Stimulated activated CD8-positive, alpha-beta memory T cell treated with anti-CD3 and anti-CD28 coated beads, Interleukin-12 subunit alpha, Interleukin-12 subunit beta, amount 100 ng/mL, for 24 hours (primary cell): ENCODE data around the gene ABCB1.

Source experiments
- DNase-seq: peaks from one replicate; pipeline ENCODE4 v3.0.0-alpha.2; 2020; ENCODE audit errors: extremely low read depth

ABCB1 gene

GRCh38 chr7:87513735-87514335 is 86.8 kb downstream of the ABCB1 start:
- DNase-seq: no peak

- DNase-seq: no peak
These were observed 87.8 kb downstream of the ABCB1 start for GRCh38 chr7:87512906-87513305.

DNA sequence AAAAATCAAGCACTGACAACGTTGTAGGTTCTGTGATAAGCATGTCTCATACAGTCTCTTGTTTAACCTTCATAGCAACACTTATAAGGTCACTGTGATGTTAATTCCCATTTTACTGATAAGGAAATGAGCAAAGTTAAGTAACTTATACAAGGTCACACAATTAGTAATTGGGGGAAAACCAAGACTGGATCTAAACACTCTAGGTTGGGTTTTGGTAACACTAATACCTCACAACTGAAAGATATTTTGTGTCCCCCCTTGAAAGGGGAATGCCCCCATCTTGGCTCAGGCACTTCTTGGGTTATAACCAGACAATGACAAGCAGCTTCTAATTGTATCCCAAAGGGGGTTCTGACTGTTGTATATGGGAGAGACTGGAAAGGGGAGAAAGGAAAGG is 89.2 kb downstream of the ABCB1 start:
- DNase-seq: no peak

- DNase-seq: no peak
These were observed 90.2 kb downstream of the ABCB1 start for GRCh38 chr7:87510411-87510875.

DNA sequence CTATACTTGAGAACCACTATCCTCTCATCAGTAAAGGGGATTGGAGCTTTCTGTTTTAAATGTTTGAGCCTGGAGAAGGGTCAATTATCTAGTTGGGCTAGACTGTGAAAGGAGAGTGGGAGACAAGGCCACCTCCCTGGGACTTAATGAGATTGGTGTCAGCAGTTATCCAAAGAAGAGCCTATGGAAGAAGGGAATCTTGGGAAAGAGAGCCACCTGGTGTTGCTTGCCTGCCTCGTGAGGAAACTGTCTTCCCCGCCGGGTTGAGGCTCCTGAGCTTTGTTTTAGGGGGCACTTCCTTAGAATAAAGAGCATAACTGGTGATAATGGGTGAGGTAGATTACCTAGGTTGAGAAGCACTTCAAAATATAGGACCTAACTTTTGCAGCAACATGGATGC is 93.2 kb downstream of the ABCB1 start:
- no peak for DNase-seq

- DNase-seq: no peak
These were observed 94.2 kb downstream of the ABCB1 start for GRCh38 chr7:87506246-87507180.

- DNase-seq: no peak
These were observed 95.0 kb downstream of the ABCB1 start for GRCh38 chr7:87505557-87506245.

GRCh38 chr7:87505122-87505521 is 95.6 kb downstream of the ABCB1 start:
- DNase-seq: no peak

GRCh38 chr7:87499494-87499893 is 101.2 kb downstream of the ABCB1 start:
- no peak for DNase-seq

- DNase-seq: no peak
These were observed 101.8 kb downstream of the ABCB1 start for GRCh38 chr7:87498893-87499292.

DNA sequence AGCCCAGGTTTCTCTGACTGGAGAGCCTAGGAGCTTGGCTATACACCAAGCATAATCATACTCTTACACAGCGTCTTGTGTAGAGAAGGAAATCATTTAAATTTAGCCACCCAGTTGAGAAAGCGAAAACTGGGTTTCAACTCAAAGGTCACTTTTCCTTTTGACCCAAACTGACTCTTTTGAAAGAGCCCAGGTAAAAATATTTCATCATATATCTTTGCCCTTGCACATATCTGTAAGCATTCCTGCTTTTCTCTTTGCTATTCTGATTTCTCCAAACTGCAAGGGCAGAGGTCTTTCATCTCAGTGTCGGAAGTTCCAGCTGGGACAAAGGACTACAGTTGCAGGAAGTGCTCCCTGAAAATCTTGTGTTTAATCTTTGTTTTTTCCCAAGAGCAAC is 103.2 kb downstream of the ABCB1 start:
- DNase-seq: no peak

DNA sequence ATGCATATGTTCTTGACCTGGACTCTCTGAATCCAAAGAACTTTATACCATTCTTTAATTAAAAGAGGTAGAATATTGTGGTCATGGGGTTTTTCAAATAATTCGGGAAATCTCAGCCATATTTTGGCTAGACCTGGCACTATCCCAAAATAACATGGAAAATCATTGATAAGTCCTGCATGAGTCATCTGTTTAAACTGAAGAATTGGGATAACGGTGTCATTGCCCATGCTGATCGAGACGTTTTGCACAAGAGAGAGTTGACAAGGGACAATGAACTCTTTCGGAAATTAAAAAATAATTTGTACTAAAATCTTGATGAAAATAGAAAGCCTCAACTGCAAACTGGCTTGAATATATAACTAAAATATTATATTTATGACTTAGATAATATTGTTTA is 105.3 kb downstream of the ABCB1 start:
- no peak for DNase-seq

DNA sequence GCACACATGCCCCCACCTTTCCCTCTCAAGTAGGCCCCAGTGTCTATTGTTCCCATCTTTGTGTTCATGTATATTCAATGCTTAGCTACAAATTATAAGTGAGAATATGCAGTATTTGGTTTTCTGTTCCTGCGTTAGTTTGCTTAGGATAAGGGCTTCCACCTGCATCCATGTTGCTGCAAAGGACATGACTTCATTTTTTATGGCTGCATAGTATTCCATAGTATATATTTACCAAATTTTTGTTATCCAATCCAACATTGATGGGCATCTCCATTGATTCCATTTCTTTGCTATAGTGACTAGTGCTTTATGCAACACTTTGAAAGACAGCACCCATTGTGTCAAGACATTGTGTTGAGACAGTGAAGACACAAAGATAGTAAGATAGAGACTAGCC is 106.2 kb downstream of the ABCB1 start:
- no peak for DNase-seq

DNA sequence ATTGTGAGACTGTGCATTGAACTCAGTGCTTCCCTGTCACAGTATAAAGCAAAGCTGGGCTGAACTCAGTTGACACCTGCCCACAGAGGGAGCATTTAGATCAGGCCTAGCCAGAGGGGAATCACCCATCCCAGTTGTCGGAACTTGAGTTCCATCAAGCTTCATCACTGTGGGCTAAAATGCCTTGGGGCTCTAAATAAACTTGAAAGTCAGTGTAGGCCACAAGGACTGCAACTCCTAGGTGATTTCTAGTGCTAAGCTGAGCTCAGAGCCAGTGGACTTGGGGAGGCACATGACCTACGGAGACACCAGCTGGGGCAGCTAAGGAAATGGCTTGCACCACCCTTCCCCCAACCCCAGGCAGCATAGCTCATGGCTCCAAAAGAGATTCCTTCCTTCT is 117.6 kb downstream of the ABCB1 start:
- DNase-seq: no peak

- no peak for DNase-seq
These were observed 118.6 kb downstream of the ABCB1 start for GRCh38 chr7:87482115-87482514.

DNA sequence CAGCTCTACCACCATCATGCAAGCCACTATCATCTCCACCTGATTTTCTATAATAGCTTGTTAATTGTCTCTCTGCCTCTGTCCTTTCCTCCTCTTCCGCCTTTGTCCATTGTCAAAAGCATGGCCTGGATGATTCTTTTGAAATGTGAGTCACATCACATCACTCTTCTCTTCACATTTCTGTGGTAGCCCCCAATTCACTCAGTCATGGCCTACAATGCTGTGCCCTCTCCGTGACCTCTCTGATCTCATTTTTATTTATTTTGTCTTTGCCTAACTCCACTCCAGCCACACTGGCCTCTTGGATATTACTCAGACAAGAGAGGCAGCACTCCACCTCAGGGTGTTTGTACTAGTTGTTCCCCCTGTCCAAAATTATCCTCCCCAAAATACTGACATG is 120.3 kb downstream of the ABCB1 start:
- DNase-seq: no peak

DNA sequence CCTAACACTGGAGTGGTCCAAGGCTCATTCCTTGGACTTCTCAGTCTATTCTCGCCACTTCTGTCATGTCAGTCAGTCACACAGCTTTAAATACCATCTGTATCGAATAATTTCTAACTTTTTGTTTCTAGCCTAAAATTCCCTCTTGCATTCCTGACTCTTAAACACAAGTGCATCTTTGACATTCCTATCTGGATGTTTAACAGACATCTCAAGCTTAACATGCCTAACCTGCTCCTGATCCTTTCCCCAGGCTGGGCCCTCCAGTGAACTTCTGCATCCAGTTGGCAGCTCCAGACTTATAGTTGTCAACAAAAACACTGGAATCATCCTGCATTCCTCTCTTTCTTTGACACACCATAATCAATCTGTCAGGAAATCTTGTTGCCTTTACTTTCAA is 120.7 kb downstream of the ABCB1 start:
- no peak for DNase-seq

DNA sequence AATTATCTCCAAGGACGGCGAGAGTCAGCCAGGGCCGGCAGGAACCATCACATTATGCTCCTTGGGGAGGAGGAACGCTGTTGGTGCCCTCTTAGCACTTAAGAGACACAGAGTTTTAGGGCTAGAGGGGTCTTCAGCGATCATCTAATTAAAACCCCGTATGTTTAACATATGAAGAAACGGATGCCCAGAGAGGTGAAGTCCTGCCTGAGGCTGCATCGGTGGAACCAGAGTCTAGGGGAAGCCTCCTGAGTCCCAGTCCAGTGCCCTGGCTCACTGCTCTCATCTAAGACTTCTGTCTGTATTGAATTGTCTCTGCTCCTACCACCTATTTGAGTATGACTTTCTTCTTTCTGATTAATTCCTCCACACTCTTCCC is 124.5 kb downstream of the ABCB1 start:
- no peak for DNase-seq

GRCh38 chr7:87475359-87476178 is 125.1 kb downstream of the ABCB1 start, which contains the start of gene ABCB4:
Gene ABCB4, minus strand, starts transcription at chr7:87475680. Its CDS starts 215 bp downstream, at chr7:87475465.
- DNase-seq: no peak

DNA sequence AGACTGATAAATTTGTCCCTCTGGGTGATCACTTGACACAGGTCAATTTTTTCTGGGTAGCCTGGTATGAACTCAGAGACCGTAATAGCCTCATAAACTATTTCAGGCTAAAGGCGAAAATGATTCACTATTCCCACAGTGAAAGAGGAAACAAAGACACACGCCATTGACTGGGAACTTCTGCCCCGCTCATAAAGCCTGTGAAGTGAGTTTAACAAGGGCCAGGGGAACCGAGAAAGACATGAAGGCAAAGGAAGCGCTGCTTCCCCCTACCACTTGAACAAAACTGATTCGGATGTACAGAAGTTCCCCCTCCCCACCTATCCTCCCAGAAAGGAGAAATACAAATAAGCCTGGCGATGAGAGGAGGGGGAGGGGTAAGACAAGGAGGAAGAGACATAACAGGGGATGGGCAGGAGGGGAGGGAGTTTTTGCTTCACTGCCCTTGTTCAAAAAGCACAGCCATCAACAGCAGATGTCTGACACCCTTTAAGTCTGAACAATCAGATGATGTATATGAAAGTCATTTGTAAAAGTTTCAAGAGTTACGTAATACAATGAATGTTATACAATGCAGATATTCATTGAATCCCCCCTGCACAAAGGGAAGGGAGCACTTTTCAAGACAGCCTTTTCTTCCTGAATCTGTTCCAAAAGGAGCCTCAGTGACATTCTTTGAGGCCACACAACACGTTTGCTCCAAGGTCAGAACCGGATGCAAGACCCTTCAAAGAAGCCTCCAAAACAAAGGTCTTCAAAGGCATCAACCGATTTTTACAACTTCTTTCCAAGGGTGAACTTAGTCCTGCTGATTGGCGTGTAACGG is 125.9 kb downstream of the ABCB1 start:
- DNase-seq: no peak

DNA sequence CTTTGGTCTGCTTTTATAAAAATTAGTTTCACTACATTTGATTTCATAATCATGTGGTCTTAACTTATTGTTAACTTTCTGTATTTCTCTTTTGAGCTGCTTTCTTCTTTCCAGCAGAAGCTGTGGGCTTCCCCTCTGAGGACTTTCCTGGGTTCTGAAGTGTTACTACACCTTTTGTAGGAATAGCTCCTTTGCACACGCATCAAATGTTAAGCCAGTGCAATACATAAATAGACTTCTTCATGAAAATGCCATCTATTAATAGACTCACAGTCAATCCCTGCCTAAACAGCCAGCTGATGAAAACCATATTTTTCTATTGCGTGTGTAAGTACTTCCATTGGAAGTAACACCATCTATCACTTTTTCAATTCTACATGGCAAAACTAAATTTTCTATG is 126.7 kb downstream of the ABCB1 start:
- DNase-seq: no peak
